ENCODE results near the gene CDKN2D.

The CDKN2D gene

GRCh38 chr19:10566658-10567410 lies 1.9 kb downstream of the CDKN2D start:
- TF ChIP-seq CTCF (IDR thresholded peaks at IDR 0.05; ENCODE audit: insufficient read depth, low read depth, low read length, missing control alignments), result no peak
- no peak overlapping the region for H3K4me3 ChIP-seq (ENCODE audit: low read length)
- no peak for DNase-seq (ENCODE audit: low read depth)

GRCh38 chr19:10566408-10566657 lies 2.4 kb downstream of the CDKN2D start:
- no peak for TF ChIP-seq CTCF (IDR thresholded peaks at IDR 0.05; ENCODE audit: insufficient read depth, low read depth, low read length, missing control alignments)
- H3K4me3 ChIP-seq (ENCODE audit: low read length), result peak overlapping the region; percentile 83
- no peak for DNase-seq (ENCODE audit: low read depth)

- H3K4me3 ChIP-seq (ENCODE audit: low read length), result peak within 1 kb of the TSS; percentile 83
- peak; percentile 97 for DNase-seq (ENCODE audit: low read depth)
- TF ChIP-seq CTCF (IDR thresholded peaks at IDR 0.05; ENCODE audit: insufficient read depth, low read depth, low read length, missing control alignments), result no peak
These were observed 3.0 kb downstream of the CDKN2D start, which contains the start of gene KRI1 for GRCh38 chr19:10565567-10566407. KRI1 (minus strand) TSS chr19:10566010; CDS start chr19:10565999, 11 bp downstream.

- peak; percentile 41 for DNase-seq (ENCODE audit: low read depth)
These were observed 3.7 kb downstream of the CDKN2D start for GRCh38 chr19:10565028-10565566.

GRCh38 chr19:10562609-10563008 lies 6.2 kb downstream of the CDKN2D start:
- H3K4me3 ChIP-seq (ENCODE audit: low read length), result no peak overlapping the region
- TF ChIP-seq CTCF (IDR thresholded peaks at IDR 0.05; ENCODE audit: insufficient read depth, low read depth, low read length, missing control alignments), result no peak
- DNase-seq (ENCODE audit: low read depth), result no peak

More at GRCh38 chr19:10565028-10565566, 3.7 kb downstream of the CDKN2D start:
- peak overlapping the region; percentile 83 for H3K4me3 ChIP-seq (ENCODE audit: low read length)
- TF ChIP-seq CTCF (IDR thresholded peaks at IDR 0.05; ENCODE audit: insufficient read depth, low read depth, low read length, missing control alignments), result peak; percentile 40

- TF ChIP-seq CTCF (IDR thresholded peaks at IDR 0.05; ENCODE audit: insufficient read depth, low read depth, low read length, missing control alignments), result no peak
- H3K4me3 ChIP-seq (ENCODE audit: low read length), result no peak overlapping the region
- DNase-seq (ENCODE audit: low read depth), result no peak
These were observed 8.6 kb downstream of the CDKN2D start for GRCh38 chr19:10560154-10560553.

Measured in epithelial cell of esophagus (primary cell).